Endometrium (tissue), 2 donors: ENCODE measurements around the gene SLC22A7.

Experiments
- FAIRE-seq: peaks from 2 replicates; lab custom pipeline; 2012; peaks lifted over from hg19 to GRCh38; lab: Jason Lieb, UNC
- donor health status: control.
- donor health status: control.

Gene SLC22A7

DNA sequence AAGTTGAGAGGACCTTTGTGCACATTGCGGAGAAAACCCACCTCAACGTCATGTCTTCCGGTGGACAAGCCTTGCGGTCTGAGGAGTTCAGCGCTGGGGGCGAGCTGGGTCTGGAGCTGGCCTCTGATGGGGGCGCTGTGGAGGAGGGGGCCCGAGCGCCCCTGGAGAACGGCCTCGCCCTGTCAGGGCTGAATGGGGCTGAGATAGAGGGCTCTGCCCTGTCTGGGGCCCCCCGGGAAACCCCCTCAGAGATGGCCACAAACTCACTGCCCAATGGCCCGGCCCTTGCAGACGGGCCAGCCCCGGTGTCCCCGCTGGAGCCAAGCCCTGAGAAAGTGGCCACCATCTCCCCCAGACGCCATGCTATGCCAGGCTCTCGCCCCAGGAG is 14.6 kb upstream of the SLC22A7 start:
- FAIRE-seq: no peak

DNA sequence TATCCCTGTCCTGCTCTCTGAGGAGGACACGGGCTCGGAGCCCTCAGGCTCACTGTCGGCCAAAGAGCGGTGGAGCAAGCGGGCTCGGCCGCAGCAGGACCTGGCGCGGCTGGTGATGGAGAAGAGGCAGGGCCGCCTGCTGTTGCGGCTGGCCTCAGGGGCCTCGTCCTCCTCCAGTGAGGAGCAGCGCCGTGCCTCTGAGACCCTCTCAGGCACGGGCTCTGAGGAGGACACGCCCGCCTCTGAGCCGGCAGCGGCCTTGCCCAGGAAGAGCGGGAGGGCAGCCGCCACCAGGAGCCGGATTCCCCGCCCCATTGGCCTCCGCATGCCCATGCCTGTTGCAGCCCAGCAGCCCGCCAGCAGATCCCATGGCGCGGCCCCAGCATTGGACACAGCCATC is 14.2 kb upstream of the SLC22A7 start:
- FAIRE-seq: no peak

DNA sequence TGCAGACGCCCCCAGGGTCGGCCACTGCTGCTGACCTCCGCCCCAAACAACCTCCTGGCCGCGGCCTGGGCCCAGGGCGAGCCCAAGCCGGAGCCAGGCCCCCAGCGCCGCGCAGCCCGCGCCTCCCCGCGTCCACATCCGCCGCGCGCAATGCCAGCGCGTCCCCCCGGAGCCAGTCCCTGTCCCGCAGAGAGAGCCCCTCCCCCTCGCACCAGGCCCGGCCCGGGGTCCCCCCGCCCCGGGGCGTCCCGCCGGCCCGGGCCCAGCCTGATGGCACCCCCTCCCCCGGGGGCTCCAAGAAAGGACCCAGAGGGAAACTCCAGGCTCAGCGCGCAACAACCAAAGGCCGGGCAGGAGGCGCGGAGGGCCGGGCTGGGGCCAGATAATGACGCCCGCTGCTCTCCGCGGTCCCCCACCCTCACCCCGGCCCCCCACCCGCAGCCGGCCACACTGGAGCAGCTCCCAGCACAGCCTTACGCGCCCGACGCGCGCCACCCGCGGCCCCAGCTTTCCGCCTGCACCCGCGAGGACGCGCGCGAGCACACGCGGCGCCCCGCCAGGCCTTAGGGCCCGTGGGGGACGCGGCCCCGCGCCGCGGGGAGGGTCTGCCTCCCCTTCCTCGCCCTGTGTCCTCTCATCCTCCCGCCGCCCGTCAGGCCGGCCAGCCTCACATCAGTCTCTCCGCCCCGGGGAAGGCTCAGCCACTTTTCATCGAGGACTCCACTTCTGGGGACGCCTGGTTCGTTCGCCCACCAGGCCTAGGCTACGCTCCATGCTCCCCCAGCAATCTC is 12.9 kb upstream of the SLC22A7 start:
- FAIRE-seq: no peak

DNA sequence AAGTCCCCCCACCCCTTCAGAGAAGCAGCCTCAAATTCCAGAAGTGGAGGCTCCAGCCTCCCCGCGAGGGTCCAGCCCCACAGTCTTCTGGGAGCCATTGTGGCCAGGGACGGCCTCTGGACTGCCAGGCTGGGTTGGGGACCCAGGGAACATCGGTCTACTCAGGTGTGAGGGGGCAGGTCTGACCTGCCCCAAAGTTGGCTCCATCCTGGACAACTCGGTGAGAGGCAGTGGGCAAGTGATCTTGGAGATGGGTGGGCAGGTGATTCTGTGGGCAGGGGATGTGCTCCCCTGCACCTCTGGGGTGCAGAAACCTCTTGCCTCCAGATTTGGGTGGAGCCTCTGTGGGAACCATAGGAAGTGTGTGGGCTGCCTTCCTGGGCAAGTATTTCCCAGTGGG is 12.2 kb upstream of the SLC22A7 start:
- no peak for FAIRE-seq

DNA sequence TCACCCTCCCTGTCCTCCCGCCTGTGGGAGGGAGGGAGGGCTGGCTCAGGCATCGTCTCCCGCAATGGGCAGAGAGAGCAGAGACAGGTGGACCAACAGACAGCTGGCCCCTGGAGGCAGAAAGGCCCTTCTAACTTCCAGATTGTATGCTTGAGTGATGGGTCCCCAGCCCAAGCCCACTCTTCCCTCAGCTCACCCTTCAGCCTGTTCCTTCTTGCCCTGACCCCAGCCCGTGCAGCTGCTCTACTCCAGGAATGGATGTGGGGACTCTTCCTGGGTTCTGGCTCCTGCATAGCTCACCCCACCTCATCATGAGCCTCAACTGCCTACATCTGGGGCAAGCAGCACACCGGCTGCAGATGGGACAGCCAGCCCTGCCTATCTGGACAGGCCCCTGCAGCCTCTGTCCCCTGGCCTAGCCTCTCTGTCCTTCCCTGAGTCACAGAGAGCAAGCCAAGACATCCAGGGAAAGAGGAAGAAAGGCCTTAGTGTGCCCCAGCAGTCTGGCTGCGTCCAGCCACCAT is 11.5 kb upstream of the SLC22A7 start:
- no peak for FAIRE-seq

DNA sequence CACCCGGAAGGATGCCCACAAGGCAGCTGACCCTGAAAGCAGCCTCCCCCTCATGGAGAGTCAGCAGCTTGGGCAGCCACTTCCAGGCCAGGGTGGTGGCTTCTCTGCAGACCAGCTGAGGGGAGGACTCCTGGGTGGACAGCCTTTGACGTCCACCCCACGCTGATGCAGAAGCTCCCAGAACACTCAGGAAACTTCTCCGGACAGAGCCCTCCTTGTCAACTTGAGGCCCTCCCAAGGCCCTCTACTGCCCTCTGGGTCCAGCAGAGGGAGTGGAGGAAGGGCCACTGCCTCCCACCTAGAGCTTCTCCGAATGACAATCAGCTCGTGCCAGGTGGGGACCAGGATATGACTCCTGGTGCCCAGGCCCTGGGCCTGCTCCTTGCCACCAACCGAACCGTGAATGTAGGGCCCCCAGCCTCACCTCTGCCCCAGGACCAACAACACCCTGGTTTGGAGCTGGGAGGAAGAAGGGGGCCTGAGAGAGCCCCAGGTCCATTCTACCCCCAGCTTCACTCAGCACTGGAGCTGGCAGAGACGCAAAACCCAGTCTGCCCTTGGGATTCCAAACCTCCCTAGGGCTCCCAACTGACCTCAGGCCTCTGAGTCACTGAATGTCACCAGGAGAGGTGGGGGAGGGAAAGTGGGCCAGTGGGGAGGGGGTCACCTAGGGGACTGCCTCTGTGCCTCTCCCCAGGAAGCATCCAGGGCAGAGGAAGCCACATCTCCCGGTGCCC is 10.9 kb upstream of the SLC22A7 start:
- FAIRE-seq: no peak

DNA sequence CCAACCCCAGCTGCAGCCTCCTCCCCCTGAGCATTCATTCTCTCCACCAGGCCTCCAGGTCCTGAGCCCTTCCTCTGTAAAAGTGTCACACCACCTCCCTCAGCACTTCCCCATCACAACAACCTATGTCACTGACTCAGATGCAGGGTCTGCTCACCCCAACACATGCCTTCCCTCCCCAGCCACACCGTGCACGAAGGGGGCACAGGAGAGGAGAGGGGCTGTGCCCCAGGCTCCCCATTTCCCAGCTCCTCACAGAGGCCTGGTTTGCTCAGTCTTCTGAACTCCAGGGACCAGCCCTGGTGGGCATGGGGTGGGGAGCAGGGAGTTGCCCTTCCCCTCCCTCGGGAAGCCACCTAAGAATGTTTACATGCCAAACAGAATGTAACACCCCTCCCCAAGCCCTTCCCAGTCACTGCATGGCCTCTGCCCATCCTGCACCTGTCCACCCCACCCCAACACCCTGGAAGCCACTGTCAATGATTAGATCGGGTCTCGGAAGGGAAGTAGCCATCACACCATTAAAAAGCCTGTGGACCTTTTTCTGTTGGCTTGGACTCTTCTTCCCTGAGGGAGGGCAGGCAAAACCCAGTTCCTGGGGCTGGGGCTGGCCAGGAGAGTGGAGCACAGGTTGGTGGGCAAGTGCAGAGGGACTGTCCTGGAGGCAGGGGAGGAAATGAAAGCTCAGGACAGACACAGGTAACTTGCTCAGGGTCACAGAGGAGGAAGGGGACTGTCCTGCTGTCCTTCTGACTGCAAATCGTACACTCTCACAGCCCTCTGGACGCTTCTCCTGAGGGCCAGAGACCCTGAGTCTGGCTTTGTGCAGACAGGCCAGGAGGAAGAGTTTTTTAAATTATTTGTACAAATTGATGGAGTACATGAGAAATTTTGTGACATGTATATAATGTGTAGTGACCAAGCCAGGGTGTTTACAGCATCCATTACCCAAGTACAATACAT is 10.1 kb upstream of the SLC22A7 start:
- FAIRE-seq: no peak

DNA sequence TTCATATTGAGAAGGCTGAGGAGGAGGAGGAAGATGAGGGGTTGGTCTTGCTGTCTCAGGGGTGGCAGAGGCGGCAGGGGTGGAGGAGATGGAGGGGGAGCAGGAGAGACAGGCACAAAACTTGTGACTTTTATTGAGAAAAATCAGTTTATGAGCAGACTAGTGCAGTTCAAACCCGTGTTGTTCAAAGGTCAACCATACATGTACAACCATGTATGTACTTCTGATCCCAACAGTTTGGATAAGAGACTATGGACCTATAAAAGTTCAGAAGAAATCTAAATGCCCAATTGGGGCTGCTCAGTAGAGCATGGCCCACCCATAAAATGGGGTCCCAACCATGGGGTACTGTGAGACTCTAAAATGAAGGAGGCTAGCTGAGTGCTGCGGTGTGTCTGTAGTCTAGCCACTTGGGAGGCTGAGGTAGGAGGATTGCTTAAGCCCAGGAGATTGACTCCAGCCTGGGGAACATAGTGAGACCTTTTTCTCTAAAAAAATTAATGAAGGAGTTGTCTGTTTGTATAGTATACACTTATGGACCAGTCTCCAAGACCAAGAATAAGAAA is 7.6 kb upstream of the SLC22A7 start:
- FAIRE-seq: no peak

DNA sequence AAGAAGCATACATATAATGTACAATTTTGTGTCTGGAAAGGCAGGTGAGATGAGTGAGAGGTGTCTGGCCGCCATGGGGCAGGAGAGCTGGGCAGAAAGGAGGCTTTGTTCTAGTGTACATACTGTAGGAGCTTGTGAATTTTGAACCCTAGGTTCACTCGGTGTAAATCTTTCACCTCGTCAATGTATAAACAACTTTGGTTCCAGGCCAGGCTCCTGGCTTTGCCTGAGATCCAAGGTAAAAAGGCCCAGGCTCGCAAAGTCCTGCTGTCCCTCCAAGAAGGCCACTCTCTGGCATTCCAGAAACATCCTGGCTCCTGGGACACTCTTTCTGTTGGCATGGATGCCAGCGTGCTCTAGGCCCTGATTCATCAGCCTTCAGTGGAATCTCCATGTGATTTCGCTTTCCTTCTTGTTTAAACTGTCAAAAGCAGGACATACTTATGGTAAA is 7.1 kb upstream of the SLC22A7 start:
- no peak for FAIRE-seq

DNA sequence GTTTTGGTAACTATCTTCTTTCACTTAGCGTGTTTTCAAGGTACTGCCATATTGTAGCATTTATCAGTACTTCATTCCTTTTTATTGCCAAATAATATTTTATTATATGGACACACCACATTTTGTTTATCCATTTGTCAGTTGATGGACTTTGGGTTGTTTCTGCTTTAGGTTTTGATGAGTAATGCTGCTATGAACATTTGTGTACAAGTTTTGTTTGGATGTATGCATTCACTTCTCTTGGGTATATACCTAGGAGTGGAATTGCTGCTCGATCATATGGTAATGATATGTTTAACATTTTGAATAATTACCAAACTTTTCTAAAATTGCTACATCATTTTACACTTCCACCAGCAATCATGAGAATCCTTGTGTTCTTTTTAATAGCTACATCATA is 6.4 kb upstream of the SLC22A7 start:
- FAIRE-seq: no peak

DNA sequence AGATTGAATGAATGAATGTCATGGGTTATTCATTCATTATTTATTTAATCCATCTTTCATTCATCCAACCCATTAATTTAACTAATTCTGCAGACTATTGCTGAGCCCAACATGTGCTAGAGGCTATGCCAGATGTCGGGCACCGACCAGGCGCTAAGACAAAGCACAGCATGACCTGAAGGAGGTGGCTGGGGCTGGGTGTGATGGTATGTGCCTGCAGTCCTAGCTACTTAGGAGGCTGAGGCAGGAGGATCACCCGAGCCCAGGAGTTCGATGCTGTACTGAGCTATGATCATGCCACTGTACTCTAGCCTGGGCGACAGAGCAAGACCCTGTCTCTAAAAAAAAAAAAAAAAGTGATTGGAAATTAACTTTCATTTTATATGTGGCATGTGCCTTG is 5.7 kb upstream of the SLC22A7 start:
- FAIRE-seq: no peak

DNA sequence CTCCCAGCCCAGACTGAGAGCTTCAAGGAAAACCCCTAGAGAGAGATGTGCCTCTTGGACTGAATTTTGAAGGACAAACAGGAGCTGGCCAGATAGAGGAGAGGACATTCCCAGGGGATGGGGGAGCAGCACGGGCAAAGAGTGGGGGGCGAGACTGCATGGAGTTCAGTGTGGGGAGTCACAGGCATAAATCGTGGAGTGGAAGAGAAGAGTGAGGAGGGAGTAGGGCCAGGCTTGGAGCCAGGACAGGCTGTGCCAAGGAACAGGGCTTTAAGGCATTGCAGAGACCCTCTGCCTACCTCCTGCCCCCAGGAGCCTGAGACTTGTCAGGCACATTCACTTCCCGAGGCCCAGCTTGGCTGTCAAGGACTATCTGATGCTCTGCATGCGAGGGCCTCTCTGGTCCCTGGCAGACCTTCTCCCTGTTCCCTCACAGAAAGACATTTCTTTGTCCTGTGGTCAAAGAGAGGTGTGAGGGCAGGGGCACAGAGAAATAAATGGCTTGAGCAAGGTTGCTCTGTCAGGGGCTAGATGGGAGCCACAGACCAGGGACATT is 5.2 kb upstream of the SLC22A7 start:
- FAIRE-seq: no peak

DNA sequence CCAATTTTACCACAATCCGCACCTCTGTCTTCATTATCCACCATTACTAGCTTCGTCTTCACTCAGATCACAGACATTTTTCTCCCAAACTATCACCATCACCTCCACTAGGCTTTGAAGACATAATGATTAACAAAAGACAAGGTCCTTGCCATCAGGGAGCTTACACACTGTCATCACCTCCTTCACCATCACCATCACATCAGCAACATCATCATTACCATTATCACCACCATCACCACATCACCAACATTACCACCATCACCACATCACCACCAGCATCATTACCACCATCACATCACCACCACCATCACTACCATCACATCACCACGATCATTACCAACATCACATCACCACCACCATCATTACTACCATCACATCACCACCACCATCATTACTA is 4.4 kb upstream of the SLC22A7 start:
- FAIRE-seq: no peak

DNA sequence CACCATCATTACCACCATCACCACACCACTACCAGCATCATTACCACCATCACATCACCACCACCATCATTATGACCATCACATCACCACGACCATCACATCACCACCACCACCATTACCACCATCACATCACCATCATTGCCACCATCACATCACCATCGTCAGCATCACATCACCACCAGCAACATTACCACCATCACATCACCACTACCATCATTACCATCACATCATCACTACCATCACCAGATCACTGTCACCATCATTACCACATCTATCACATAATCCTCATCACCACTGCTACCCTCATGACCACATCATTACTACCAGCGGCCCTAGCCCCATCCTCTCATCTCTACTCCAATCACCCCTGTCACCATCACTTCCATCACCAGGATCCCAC is 3.5 kb upstream of the SLC22A7 start:
- FAIRE-seq: no peak

DNA sequence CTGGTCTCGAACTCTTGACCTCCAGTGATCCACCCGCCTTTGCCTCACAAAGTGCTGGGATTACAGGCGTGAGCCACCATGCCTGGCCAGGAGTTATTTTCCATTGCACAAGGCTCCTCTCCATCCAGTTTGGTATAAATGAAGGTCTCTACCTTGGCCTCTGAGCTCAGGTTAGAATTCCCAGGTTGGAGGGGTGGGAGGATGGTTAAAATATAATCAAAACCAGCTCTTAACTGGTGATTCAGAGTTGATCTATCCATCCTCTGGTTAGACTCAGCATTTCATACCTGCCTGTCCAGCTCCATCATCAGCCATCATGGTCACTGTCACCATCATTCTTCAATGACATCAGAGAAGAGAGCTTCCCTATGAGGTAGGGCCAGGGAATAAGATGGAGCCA is 2.6 kb upstream of the SLC22A7 start:
- no peak for FAIRE-seq

DNA sequence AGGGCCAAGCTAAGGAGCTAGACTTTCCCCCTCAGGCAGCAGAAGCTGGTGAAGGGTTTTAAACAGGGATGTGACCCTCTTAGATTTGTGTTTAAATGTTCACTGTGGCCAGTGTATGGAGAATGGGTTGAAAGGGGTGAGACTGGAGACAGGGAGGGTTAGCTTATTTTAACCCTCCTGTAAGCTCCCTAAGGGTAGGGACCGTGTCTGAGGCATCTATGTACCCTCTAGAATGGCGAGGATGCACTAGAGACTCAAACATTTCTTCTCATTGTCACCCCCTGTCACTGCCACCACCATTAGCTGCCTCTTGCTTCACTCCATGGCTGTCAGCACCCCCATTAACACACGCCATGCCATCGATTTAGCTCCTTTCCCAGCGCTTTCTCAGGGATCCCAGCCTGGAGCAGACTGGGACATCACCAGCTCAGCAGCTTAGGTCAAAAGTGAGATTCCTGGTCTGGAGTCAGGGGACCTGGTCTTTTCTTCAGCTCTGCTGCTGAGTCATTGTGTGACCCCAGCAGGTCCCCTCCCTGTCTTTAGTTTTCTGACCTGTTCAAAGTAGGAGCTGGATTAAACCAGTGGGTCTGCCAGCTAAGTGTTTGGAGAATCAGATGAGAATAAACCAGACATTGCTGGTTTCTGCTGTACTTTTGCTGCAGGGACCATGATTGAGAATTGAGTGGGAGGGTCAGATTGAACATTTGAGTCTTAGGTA is 1.1 kb upstream of the SLC22A7 start:
- no peak for FAIRE-seq

DNA sequence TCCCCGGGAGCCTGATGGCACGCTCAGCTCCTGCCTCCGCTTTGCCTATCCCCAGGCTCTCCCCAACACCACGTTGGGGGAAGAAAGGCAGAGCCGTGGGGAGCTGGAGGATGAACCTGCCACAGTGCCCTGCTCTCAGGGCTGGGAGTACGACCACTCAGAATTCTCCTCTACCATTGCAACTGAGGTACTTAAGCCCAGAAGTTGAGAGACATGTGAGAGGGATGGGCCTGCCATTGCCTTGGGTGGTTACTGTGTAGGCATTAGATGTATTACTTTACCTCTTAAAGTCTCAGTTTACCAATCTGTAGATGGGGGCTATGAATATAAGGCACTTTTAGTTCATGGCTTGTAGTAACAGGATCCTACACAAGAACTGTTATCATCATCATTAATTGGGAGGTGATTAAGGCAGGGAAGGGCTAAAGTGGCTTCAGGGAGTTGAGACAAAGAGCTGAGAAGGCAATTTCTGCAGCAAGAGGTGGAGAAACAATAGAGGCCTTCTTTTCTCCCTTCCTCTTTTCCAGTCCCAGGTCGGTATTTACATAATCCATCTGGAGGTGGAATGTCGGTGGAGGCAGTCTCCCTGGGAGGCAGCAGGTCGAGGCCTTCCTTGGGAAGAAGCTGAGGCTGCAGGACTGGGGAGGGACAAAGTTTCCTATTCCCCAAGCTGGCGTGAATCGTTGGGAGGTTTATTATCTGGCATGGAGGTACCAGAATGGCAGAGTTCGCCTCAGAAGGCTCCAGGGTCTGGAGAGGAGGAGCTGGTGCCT is 691 bp downstream of the SLC22A7 start:
- no peak for FAIRE-seq

DNA sequence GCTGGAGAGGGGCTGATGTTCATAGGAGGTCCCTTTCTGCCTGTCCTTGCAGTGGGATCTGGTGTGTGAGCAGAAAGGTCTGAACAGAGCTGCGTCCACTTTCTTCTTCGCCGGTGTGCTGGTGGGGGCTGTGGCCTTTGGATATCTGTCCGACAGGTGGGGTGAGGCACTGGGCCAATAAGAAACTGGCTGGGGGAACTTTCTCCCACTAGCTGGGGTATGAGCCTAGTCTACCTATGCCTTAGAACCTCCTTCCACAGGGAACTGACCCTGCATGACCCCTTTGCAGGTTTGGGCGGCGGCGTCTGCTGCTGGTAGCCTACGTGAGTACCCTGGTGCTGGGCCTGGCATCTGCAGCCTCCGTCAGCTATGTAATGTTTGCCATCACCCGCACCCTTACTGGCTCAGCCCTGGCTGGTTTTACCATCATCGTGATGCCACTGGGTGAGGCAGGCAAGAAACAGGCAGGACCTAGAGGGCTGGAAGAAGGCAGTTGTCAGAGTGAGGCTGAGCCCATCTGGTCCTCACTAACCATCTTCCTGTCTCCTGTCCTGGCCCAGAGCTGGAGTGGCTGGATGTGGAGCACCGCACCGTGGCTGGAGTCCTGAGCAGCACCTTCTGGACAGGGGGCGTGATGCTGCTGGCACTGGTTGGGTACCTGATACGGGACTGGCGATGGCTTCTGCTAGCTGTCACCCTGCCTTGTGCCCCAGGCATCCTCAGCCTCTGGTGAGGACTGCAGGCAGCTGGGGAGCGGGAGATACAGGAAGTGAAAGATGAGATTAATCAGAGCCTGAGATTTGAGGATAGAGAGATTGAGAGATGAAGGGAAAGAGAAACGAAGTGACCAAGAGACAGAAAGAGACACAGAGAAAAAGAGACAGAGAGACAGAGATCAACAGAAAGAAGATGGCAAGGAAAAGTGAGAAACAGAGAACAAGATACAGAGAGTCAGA is 1.6 kb downstream of the SLC22A7 start:
- no peak for FAIRE-seq
